Heart right ventricle (tissue), 16 donors: ENCODE results near the gene ARCN1. TPM values are rescaled to one million over a fixed set of nuclear protein-coding genes. Genes with fewer than 3 reads are reported as not detected.
A peak's percentile ranks its signal among the peaks of the same experiment; 100 is the strongest.

ENCODE experiments used
- ATAC-seq, 8 donors: fragments of 200-7000 bp; cut with Tn5 transposase; one replicate each; pipeline ENCODE4 v1.9.1; 2020; ENCODE audit warnings: mild to moderate bottlenecking in 8 of 8, moderate library complexity in 8 of 8, moderate number of reproducible peaks in 1 of 8
- DNase-seq, 2 donors: peaks; one replicate each; pipeline ENCODE4 v3.0.0-alpha.2; 2020
- H3K27ac ChIP-seq, 10 donors: fragments of 200-600 bp; sonication (generic) in 2 of 10; one replicate each; pipeline versions ENCODE4 v1.5.0 to v1.8.0; 2020 to 2022; ENCODE audit warnings: mild to moderate bottlenecking in 3 of 10
- H3K27me3 ChIP-seq, 7 donors: fragments of 200-600 bp; one replicate each; pipeline ENCODE4 v1.8.0; 2021 to 2022; ENCODE audit warnings: mild to moderate bottlenecking in 2 of 7
- H3K36me3 ChIP-seq, 9 donors: fragments of 200-600 bp; sonication (generic) in 1 of 9; one replicate each; pipeline versions ENCODE4 v1.5.0 to v1.8.0; 2020 to 2022; ENCODE audit warnings: mild to moderate bottlenecking in 2 of 9
- H3K4me1 ChIP-seq, 9 donors: fragments of 200-600 bp; sonication (generic) in 1 of 9; one replicate each; pipeline versions ENCODE4 v1.5.0 to v1.8.0; 2020 to 2022; ENCODE audit warnings: mild to moderate bottlenecking in 4 of 9
- H3K4me3 ChIP-seq, 10 donors: fragments of 200-600 bp; sonication (generic) in 2 of 10; one replicate each; pipeline versions ENCODE4 v1.5.0 to v1.8.0; 2020 to 2022; ENCODE audit warnings: mild to moderate bottlenecking in 7 of 10, moderate library complexity in 2 of 10
- H3K9me3 ChIP-seq, 11 donors: fragments of 200-600 bp in 10 of 11; sonication (generic) in 2 of 11; one replicate each; pipeline versions ENCODE4 v1.5.0 to v1.8.0; 2013 to 2022; ENCODE audit warnings: mild to moderate bottlenecking in 2 of 11, control low read depth in 1 of 11, moderate library complexity in 1 of 11
- CTCF ChIP-seq, 9 donors: fragments of 200-600 bp; sonication (generic) in 2 of 9; IDR thresholded peaks; one replicate each; pipeline versions ENCODE4 v1.5.0 to v1.8.0; 2021 to 2022; ENCODE audit warnings: antibody characterized with exemption in 9 of 9, mild to moderate bottlenecking in 5 of 9, moderate library complexity in 1 of 9
- WGBS, 2 donors: extraction: QIAGEN DNeasy Blood & Tissue Kit; methylation state at CpG; one replicate each; pipeline ENCODE4 v1.1.7; 2013; ENCODE audit warnings: inconsistent platforms in 1 of 2; 5-methylcytosine and 5-hydroxymethylcytosine counted together
- intact Hi-C, 10 donors: fragments of 100-400 bp; cut with DNase I; formaldehyde crosslinking; loops; one replicate each; pipeline versions ENCODE4 v1.11.1 to v1.14.2; 2022
- polyA plus RNA-seq, 2 donors: library from polyadenylated mRNA; stranded (reverse); fragments of 200-250 nt; gene quantifications; one replicate each; pipeline ENCODE4 v1.2.3, GENCODE V29; 2013
- total RNA-seq, 10 donors: library from RNA; stranded (reverse); fragmentation: NEBNext Ultra II Directional in 3 of 10; extraction: Animal tissue kit (Norgen Biotek cat#: 25700) in 3 of 10; gene quantifications; one replicate each; pipeline versions ENCODE4 v1.2.1 to v1.2.4, GENCODE V29; 2021 to 2023
- donor health status: Arrhythmogenic right ventricular cardiomyopathy.
- donor health status: ischemic (EF 13 %, LVEDD 7.1; RV severe dilation, severe dysfunction).
- donor health status: healthy with polysubstance abuse.
- donor health status: DM: no; HTN: yes; CAD: no.
- donor health status: DM: no; HTN: no; CAD: no.
- donor health status: ischemic (EF 25% LVEDD 6.9; RV normal size, moderate dysfunction).
- donor health status: ischemic (EF 25% LVEDD 5.7; RV mildly dilated, moderate dysfunction).
- donor health status: healthy.
- donor health status: DM: yes; HTN: yes; CAD: no.
- donor health status: Ischemic cardiomyopathy.
- donor health status: ischemic (EF 35%, LVEDD 5.7; RV mildly dilated, moderate dysfunction).
- donor health status: nonischemic (EF 11% LVEDD 7.7; RV severe dilation, severe dysfunction).
- donor health status: DM: yes; HTN: yes; CAD: no.
- donor health status: PGD.
- donor health status: ischemic (EF 29% LVEDD 5.4; RV normal size, mild dysfunction).
- donor health status: nonischemic (EF 23%, LVEDD 6.1; RV moderate dilation, normal function).

Gene ARCN1
- total and polyA plus RNA-seq, 12 donors = 48.8 to 122 (median 94.5) TPM

DNA sequence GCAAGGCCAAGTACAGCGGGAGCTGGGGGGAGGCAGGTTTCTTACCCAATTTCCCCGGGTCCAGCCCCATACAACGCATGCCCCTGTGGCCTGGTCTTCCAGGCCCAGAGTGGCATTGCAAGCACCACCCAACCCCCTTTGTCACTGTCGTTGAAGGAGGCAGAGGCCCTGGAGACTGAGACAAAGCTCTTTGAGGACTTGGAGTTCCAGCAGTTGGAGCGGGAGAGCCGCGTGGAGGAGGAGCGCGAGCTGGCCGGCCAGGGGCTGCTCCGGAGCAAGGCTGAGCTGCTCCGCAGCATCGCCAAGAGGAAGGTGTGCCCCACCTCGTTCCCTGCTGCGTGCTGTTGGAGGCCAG lies 63.0 kb downstream of the ARCN1 start:
- Histone ChIP-seq H3K4me1 (peaks cover 30 to 95% (median 60%) of the 10 kb centered on the region in 9 donors), H3K36me3 (peaks cover 8 to 100% (median 62%) of the 10 kb centered on the region in 9 donors), H3K4me3 (peak overlapping the region in 5 of 10 donors; percentile 7 to 32 (median 15)), H3K9me3 (no peaks in the 10 kb centered on the region), H3K27me3 (no peaks in the 10 kb centered on the region), H3K27ac (peak overlapping the region in 9 of 10 donors; percentile 8 to 75 (median 64))
- TF ChIP-seq CTCF (IDR thresholded peaks at IDR 0.05) = no peak
- ATAC-seq (peak in 6 of 8 donors; percentile 4 to 23 (median 10)), DNase-seq (no peak)
- 34 to 45% methylated on average over 15 of the region's 15 CpGs for WGBS, 2 donors
- intact Hi-C loops = no loop called here

DNA sequence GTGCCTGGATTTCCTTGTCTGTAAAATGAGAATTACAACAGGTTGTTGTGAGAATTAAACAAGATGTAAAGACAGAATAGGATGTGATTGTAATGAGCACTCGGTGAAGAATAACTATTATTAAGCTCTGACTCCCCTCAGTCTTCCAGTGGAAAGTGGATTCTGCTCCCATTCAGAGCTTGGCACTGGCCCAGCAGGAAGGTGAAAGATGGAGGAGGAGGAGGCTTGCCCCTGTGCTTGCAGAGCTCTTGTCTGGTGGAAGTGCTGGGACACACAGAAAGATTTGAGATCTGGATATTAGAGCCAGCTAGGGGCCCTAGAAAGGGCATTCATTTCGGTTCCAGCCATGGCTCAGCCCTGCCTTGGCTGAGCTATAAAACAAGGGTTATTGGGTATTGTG lies 63.4 kb downstream of the ARCN1 start:
- ATAC-seq (no peak), DNase-seq (no peak)
- H3K27me3 ChIP-seq = no peaks in the 10 kb centered on the region
- peaks cover 29 to 95% (median 60%) of the 10 kb centered on the region in 9 donors for H3K4me1 ChIP-seq
- H3K4me3 ChIP-seq = no peak overlapping the region
- peaks cover 8 to 100% (median 58%) of the 10 kb centered on the region in 9 donors for H3K36me3 ChIP-seq
- peak overlapping the region in 7 of 10 donors; percentile 8 to 75 (median 53) for H3K27ac ChIP-seq
- no peaks in the 10 kb centered on the region for H3K9me3 ChIP-seq
- WGBS, 2 donors = 64 to 69% methylated on average over 2 of the region's 2 CpGs
- intact Hi-C loops = no loop called here
- TF ChIP-seq CTCF (IDR thresholded peaks at IDR 0.05) = no peak

GRCh38 chr11:118636569-118637290 lies 64.5 kb downstream of the ARCN1 start:
- WGBS, 2 donors = 72 to 83% methylated on average over 8 of the region's 8 CpGs
- Histone ChIP-seq H3K9me3 (no peaks in the 10 kb centered on the region), H3K27ac (peak overlapping the region in 4 of 10 donors; percentile 13 to 75 (median 26)), H3K4me1 (peaks cover 29 to 95% (median 60%) of the 10 kb centered on the region in 9 donors), H3K36me3 (peaks cover 4 to 100% (median 53%) of the 10 kb centered on the region in 9 donors), H3K27me3 (no peaks in the 10 kb centered on the region), H3K4me3 (no peak overlapping the region)
- intact Hi-C loops = no loop called here
- no peak for TF ChIP-seq CTCF (IDR thresholded peaks at IDR 0.05)
- DNase-seq (no peak), ATAC-seq (peak in 1 of 8 donors; percentile 2)

- H3K9me3 ChIP-seq = no peaks in the 10 kb centered on the region
- DNase-seq = no peak
- ATAC-seq = no peak
- TF ChIP-seq CTCF (IDR thresholded peaks at IDR 0.05) = no peak
- peaks cover 0 to 100% (median 61%) of the 10 kb centered on the region in 9 donors for H3K36me3 ChIP-seq
- peak overlapping the region in 4 of 10 donors; percentile 6 to 73 (median 26) for H3K27ac ChIP-seq
- H3K4me3 ChIP-seq = no peak overlapping the region
- WGBS, 2 donors = 91 to 92% methylated on average over 6 of the region's 6 CpGs
- intact Hi-C loops = no loop called here
- H3K4me1 ChIP-seq = peaks cover 31 to 94% (median 56%) of the 10 kb centered on the region in 9 donors
- no peaks in the 10 kb centered on the region for H3K27me3 ChIP-seq
Measured at GRCh38 chr11:118638726-118639125, 66.5 kb downstream of the ARCN1 start.
